Keratinocyte (primary cell): ENCODE data around the gene NSF. TPM values are rescaled to one million over a fixed set of nuclear protein-coding genes. Genes with fewer than 3 reads are reported as not detected.
"Not testable (repeated sequence)": the region's sequence is repeated elsewhere in the genome, so short reads cannot be mapped to it uniquely, and the experiment has no call there.

ENCODE experiments used
- DNase-seq: peaks from one replicate; pipeline ENCODE4 v3.0.0-alpha.2; 2011; ENCODE audit warnings: low read depth, missing footprints, low spot score
- FAIRE-seq: peaks from 2 replicates; lab custom pipeline; 2011; peaks lifted over from hg19 to GRCh38; lab: Jason Lieb, UNC
- H2AFZ ChIP-seq: 2 replicates; pipeline ENCODE4 v1.6.0; 2012; ENCODE audit warnings: low read length, control low read depth, inconsistent platforms; ENCODE audit not compliant: control insufficient read depth
- H3K27ac ChIP-seq: 2 replicates; pipeline ENCODE4 v1.5.1; 2011; ENCODE audit warnings: low read length; ENCODE audit not compliant: control insufficient read depth, insufficient read depth
- H3K27me3 ChIP-seq: 3 replicates; pipeline ENCODE4 v1.6.0; 2011; ENCODE audit warnings: low read length; ENCODE audit not compliant: control insufficient read depth, insufficient read depth; ENCODE audit errors: extremely low read depth
- H3K36me3 ChIP-seq, 2 experiments: 2 replicates in 1 of 2; 3 replicates in 1 of 2; pipeline ENCODE4 v1.5.1; 2011; ENCODE audit warnings: low read length in 2 of 2, mild to moderate bottlenecking in 1 of 2; ENCODE audit not compliant: control insufficient read depth in 2 of 2, insufficient read depth in 2 of 2; ENCODE audit errors: extremely low read depth in 1 of 2
- H3K4me1 ChIP-seq: 3 replicates; pipeline ENCODE4 v1.5.1; 2011; ENCODE audit warnings: low read length; ENCODE audit not compliant: control insufficient read depth, insufficient read depth; ENCODE audit errors: extremely low read depth
- H3K4me2 ChIP-seq: 3 replicates; pipeline ENCODE4 v1.6.0; 2011; ENCODE audit warnings: low read depth, low read length; ENCODE audit not compliant: control insufficient read depth, insufficient read depth; ENCODE audit errors: extremely low read depth
- H3K4me3 ChIP-seq, 3 experiments: fragments of 200-600 bp in 1 of 3; sonication (generic) in 1 of 3; 2 replicates in 2 of 3; 3 replicates in 1 of 3; pipeline ENCODE4 v1.5.1; 2011 to 2016; ENCODE audit warnings: low read length in 3 of 3, mild to moderate bottlenecking in 3 of 3, control low read depth in 2 of 3, inconsistent platforms in 1 of 3, low read depth in 1 of 3, mixed read lengths in 1 of 3, mixed run types in 1 of 3, moderate library complexity in 1 of 3; ENCODE audit not compliant: control insufficient read depth in 2 of 3, insufficient read depth in 2 of 3; ENCODE audit errors: extremely low read depth in 1 of 3
- H3K79me2 ChIP-seq: 2 replicates; pipeline ENCODE4 v1.6.0; 2012; ENCODE audit warnings: low read length; ENCODE audit not compliant: control insufficient read depth, insufficient read depth
- H3K9ac ChIP-seq: 3 replicates; pipeline ENCODE4 v1.6.0; 2011; ENCODE audit warnings: low read length; ENCODE audit not compliant: control insufficient read depth, insufficient read depth; ENCODE audit errors: extremely low read depth
- H3K9me1 ChIP-seq: 3 replicates; pipeline ENCODE4 v1.6.0; 2011; ENCODE audit warnings: low read length; ENCODE audit not compliant: control insufficient read depth, insufficient read depth; ENCODE audit errors: extremely low read depth
- H3K9me3 ChIP-seq: 2 replicates; pipeline ENCODE4 v1.5.1; 2012; ENCODE audit warnings: low read depth, low read length; ENCODE audit not compliant: control insufficient read depth
- H4K20me1 ChIP-seq: 3 replicates; pipeline ENCODE4 v1.6.0; 2011; ENCODE audit warnings: low read length; ENCODE audit not compliant: control insufficient read depth, insufficient read depth; ENCODE audit errors: extremely low read depth
- EZH2 ChIP-seq: IDR thresholded peaks from one replicate; pipeline ENCODE4 v1.6.1; 2012; ENCODE audit warnings: inconsistent platforms, mild to moderate bottlenecking, low read length, moderate library complexity
- dilution Hi-C: fragments of 300-500 bp; cut with MboI; formaldehyde crosslinking; loops from one replicate; pipeline ENCODE4 v1.7.0; 2020; ENCODE audit warnings: low sequenced_read_pairs; ENCODE audit not compliant: extremely low pct_ligation_motif_present
- polyA plus RNA-seq, 5 experiments: library from polyadenylated mRNA; depleted of rRNA in 3 of 5; stranded (reverse) in 3 of 5; stranded (forward) in 1 of 5; unstranded in 1 of 5; fragments of >200 nt; gene quantifications; 1 replicate in 1 of 5; 2 replicates in 3 of 5; 3 replicates in 1 of 5; pipeline versions ENCODE4 v1.2.1 to v1.2.3, GENCODE V29; 2011 to 2012; ENCODE audit warnings: missing spikeins in 2 of 5, low read depth in 1 of 5, low replicate concordance in 1 of 5
- TF ChIP-seq, protein P1 (sequence below), 3 experiments: IDR thresholded peaks in 1 of 3; conservative IDR thresholded peaks in 1 of 3; optimal IDR thresholded peaks in 1 of 3; 2 replicates in 2 of 3; 3 replicates in 1 of 3; pipeline versions ENCODE3 to v1.5.1; 2011; ENCODE audit warnings: low read length in 3 of 3, mild to moderate bottlenecking in 3 of 3, moderate library complexity in 2 of 3, control low read depth in 1 of 3, inconsistent platforms in 1 of 3; ENCODE audit not compliant: insufficient read depth in 2 of 3; ENCODE audit errors: extremely low read depth in 1 of 3

The NSF gene
- polyA plus RNA-seq, 1 donor (not counting 4 experiments of a cell fraction or from before 2014, with no cell fraction given), result 32.3 TPM

DNA sequence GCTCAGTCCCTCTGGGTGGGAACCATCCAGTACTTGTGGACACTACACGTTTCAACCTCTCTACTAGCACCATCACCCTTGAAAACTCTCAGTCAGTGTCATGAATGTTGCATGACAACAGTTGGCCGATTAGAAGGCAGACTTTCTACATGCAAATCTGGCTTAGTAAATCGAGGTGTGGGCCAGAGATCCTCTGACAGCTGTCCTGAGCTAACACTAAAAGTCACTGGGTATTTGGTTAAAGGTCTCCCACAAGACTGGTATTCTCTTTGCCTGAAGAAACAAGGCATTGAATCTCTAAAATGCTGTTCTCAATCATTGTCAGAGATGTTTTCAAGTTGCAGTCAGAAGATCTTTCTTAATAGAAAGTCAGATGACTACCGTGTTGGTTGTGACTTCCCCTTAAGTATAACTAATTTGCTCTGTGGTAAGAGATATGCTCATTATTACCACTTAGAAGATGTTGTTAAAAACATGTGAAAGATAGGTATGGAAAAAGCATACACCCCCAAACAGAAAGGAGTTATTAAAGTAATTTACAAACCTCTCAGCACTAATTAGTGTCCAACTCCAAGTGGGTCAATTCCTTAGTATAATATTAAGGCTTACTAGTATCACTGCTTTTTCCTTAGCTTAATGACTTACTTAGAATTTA, 165.7 kb downstream of the NSF start:
- peaks cover 2 to 4% of the 10 kb centered on the region in 2 experiments for H3K36me3 ChIP-seq
- H3K9me3 ChIP-seq, result no peaks in the 10 kb centered on the region
- no peak overlapping the region for H3K4me2 ChIP-seq
- H3K9me1 ChIP-seq, result no peaks in the 10 kb centered on the region
- H3K79me2 ChIP-seq, result no peaks in the 10 kb centered on the region
- H3K4me1 ChIP-seq, result peaks cover 43% of the 10 kb centered on the region
- no peak overlapping the region for H3K9ac ChIP-seq
- H2AFZ ChIP-seq, result no peak overlapping the region
- no peaks in the 10 kb centered on the region for H3K27me3 ChIP-seq
- TF ChIP-seq, protein P1, sequence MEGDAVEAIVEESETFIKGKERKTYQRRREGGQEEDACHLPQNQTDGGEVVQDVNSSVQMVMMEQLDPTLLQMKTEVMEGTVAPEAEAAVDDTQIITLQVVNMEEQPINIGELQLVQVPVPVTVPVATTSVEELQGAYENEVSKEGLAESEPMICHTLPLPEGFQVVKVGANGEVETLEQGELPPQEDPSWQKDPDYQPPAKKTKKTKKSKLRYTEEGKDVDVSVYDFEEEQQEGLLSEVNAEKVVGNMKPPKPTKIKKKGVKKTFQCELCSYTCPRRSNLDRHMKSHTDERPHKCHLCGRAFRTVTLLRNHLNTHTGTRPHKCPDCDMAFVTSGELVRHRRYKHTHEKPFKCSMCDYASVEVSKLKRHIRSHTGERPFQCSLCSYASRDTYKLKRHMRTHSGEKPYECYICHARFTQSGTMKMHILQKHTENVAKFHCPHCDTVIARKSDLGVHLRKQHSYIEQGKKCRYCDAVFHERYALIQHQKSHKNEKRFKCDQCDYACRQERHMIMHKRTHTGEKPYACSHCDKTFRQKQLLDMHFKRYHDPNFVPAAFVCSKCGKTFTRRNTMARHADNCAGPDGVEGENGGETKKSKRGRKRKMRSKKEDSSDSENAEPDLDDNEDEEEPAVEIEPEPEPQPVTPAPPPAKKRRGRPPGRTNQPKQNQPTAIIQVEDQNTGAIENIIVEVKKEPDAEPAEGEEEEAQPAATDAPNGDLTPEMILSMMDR (optimal IDR thresholded peaks at IDR 0.05 in 1 of 3, IDR thresholded peaks at IDR 0.05 in 1 of 3, conservative IDR thresholded peaks at IDR 0.05 in 1 of 3; ENCODE audit: extremely low read depth in 1 of 3, insufficient read depth in 2 of 3, low read length in 3 of 3), result no peak
- TF ChIP-seq EZH2, result no peak
- FAIRE-seq (no peak), DNase-seq (no peak)
- no peak overlapping the region for H3K27ac ChIP-seq
- dilution Hi-C loops, result no loop called here
- no peaks in the 10 kb centered on the region for H4K20me1 ChIP-seq
- no peak overlapping the region for H3K4me3 ChIP-seq

DNA sequence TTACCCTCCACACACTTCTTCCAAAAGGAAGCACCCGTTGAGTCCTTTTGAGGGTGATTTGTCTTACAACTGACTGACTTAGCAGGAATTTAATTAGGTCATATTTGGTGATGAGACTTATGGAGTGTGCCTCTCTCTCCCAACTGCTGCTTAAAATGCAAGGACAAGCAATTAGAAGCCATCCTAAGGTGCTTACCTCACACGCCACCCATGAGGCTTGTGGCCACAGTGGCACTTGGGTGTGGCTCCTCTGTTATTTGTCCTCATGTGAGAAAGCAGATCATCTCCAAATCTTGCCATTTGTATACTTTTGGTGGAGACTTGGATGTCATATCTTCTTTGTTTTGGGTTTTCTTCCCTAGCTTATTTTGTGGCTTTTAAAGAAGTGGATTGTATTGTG, 166.4 kb downstream of the NSF start:
- TF ChIP-seq EZH2, result no peak
- TF ChIP-seq, protein P1 (optimal IDR thresholded peaks at IDR 0.05 in 1 of 3, IDR thresholded peaks at IDR 0.05 in 1 of 3, conservative IDR thresholded peaks at IDR 0.05 in 1 of 3; ENCODE audit: extremely low read depth in 1 of 3, insufficient read depth in 2 of 3, low read length in 3 of 3), result no peak
- H4K20me1 ChIP-seq, result no peaks in the 10 kb centered on the region
- DNase-seq, result no peak
- no peaks in the 10 kb centered on the region for H3K9me3 ChIP-seq
- H2AFZ ChIP-seq, result no peak overlapping the region
- dilution Hi-C loops, result no loop called here
- peaks cover 36% of the 10 kb centered on the region for H3K4me1 ChIP-seq
- H3K4me3 ChIP-seq, result no peak overlapping the region
- no peak overlapping the region for H3K9ac ChIP-seq
- no peaks in the 10 kb centered on the region for H3K9me1 ChIP-seq
- no peak overlapping the region for H3K4me2 ChIP-seq
- no peaks in the 10 kb centered on the region for H3K79me2 ChIP-seq
- no peaks in the 10 kb centered on the region for H3K27me3 ChIP-seq
- no peak overlapping the region for H3K27ac ChIP-seq
- H3K36me3 ChIP-seq, result peaks cover 2 to 4% of the 10 kb centered on the region in 2 experiments
- FAIRE-seq, result no peak

- dilution Hi-C loops, H3K4me2 ChIP-seq: not testable (repeated sequence)
Observed at GRCh38 chr17:46757588-46757987, 167.1 kb downstream of the NSF start.

More at GRCh38 chr17:46757588-46757987, 167.1 kb downstream of the NSF start:
- not testable (repeated sequence) for DNase-seq, H4K20me1 ChIP-seq, H3K27ac ChIP-seq, H3K27me3 ChIP-seq, FAIRE-seq, H3K9ac ChIP-seq, H3K36me3 ChIP-seq, H3K79me2 ChIP-seq, H3K4me3 ChIP-seq, H3K9me3 ChIP-seq, H3K9me1 ChIP-seq, H2AFZ ChIP-seq
- peaks cover 32% of the 10 kb centered on the region for H3K4me1 ChIP-seq
